ENCODE results near the gene LYPD6.

Gene LYPD6

GRCh38 chr2:149320362-149320761 lies 10.0 kb upstream of the LYPD6 start:
- H3K4me3 ChIP-seq (ENCODE audit: low read depth, low read length), result no peak overlapping the region
- H3K9me3 ChIP-seq (ENCODE audit: control insufficient read depth, insufficient read depth, low read length), result no peaks in the 10 kb centered on the region
- no peaks in the 10 kb centered on the region for H3K36me3 ChIP-seq (ENCODE audit: control insufficient read depth, insufficient read depth, low read length)
- no peak overlapping the region for H3K9ac ChIP-seq (ENCODE audit: low read depth, low read length)
- H3K27me3 ChIP-seq (ENCODE audit: control insufficient read depth, insufficient read depth, low read length), result no peaks in the 10 kb centered on the region
- H3K4me1 ChIP-seq (ENCODE audit: control insufficient read depth, insufficient read depth, low read length), result peaks cover 6% of the 10 kb centered on the region

- Histone ChIP-seq H3K9ac (ENCODE audit: low read depth, low read length) (no peak overlapping the region), H3K27me3 (ENCODE audit: control insufficient read depth, insufficient read depth, low read length) (peaks cover 8% of the 10 kb centered on the region), H3K9me3 (ENCODE audit: control insufficient read depth, insufficient read depth, low read length) (no peaks in the 10 kb centered on the region), H3K4me1 (ENCODE audit: control insufficient read depth, insufficient read depth, low read length) (peaks cover 12% of the 10 kb centered on the region), H3K36me3 (ENCODE audit: control insufficient read depth, insufficient read depth, low read length) (no peaks in the 10 kb centered on the region), H3K4me3 (ENCODE audit: low read depth, low read length) (peak overlapping the region; percentile 79)
These were observed 1.3 kb upstream of the LYPD6 start for GRCh38 chr2:149329068-149329467.

GRCh38 chr2:149329489-149330126 lies 779 bp upstream of the LYPD6 start:
- H3K4me1 ChIP-seq (ENCODE audit: control insufficient read depth, insufficient read depth, low read length), result peaks cover 12% of the 10 kb centered on the region
- H3K9me3 ChIP-seq (ENCODE audit: control insufficient read depth, insufficient read depth, low read length), result no peaks in the 10 kb centered on the region
- peak overlapping the region; percentile 79 for H3K4me3 ChIP-seq (ENCODE audit: low read depth, low read length)
- H3K9ac ChIP-seq (ENCODE audit: low read depth, low read length), result peak overlapping the region; percentile 28
- H3K27me3 ChIP-seq (ENCODE audit: control insufficient read depth, insufficient read depth, low read length), result peaks cover 8% of the 10 kb centered on the region
- no peaks in the 10 kb centered on the region for H3K36me3 ChIP-seq (ENCODE audit: control insufficient read depth, insufficient read depth, low read length)

- H3K27me3 ChIP-seq (ENCODE audit: control insufficient read depth, insufficient read depth, low read length), result peaks cover 8% of the 10 kb centered on the region
- H3K9ac ChIP-seq (ENCODE audit: low read depth, low read length), result peak overlapping the region; percentile 48
These were observed 625 bp downstream of the LYPD6 start for GRCh38 chr2:149331023-149331400.

GRCh38 chr2:149332364-149332763 lies 2.0 kb downstream of the LYPD6 start:
- Histone ChIP-seq H3K4me3 (ENCODE audit: low read depth, low read length) (no peak overlapping the region), H3K4me1 (ENCODE audit: control insufficient read depth, insufficient read depth, low read length) (peaks cover 12% of the 10 kb centered on the region), H3K36me3 (ENCODE audit: control insufficient read depth, insufficient read depth, low read length) (no peaks in the 10 kb centered on the region), H3K9ac (ENCODE audit: low read depth, low read length) (no peak overlapping the region), H3K9me3 (ENCODE audit: control insufficient read depth, insufficient read depth, low read length) (no peaks in the 10 kb centered on the region), H3K27me3 (ENCODE audit: control insufficient read depth, insufficient read depth, low read length) (peaks cover 8% of the 10 kb centered on the region)

More at GRCh38 chr2:149331023-149331400, 625 bp downstream of the LYPD6 start:
- peaks cover 12% of the 10 kb centered on the region for H3K4me1 ChIP-seq (ENCODE audit: control insufficient read depth, insufficient read depth, low read length)
- H3K36me3 ChIP-seq (ENCODE audit: control insufficient read depth, insufficient read depth, low read length), result no peaks in the 10 kb centered on the region
- peak overlapping the region; percentile 90 for H3K4me3 ChIP-seq (ENCODE audit: low read depth, low read length)
- no peaks in the 10 kb centered on the region for H3K9me3 ChIP-seq (ENCODE audit: control insufficient read depth, insufficient read depth, low read length)

GRCh38 chr2:149333636-149334035 lies 3.2 kb downstream of the LYPD6 start:
- Histone ChIP-seq H3K27me3 (ENCODE audit: control insufficient read depth, insufficient read depth, low read length) (peaks cover 8% of the 10 kb centered on the region), H3K4me1 (ENCODE audit: control insufficient read depth, insufficient read depth, low read length) (peaks cover 9% of the 10 kb centered on the region), H3K9ac (ENCODE audit: low read depth, low read length) (no peak overlapping the region), H3K36me3 (ENCODE audit: control insufficient read depth, insufficient read depth, low read length) (no peaks in the 10 kb centered on the region), H3K4me3 (ENCODE audit: low read depth, low read length) (no peak overlapping the region), H3K9me3 (ENCODE audit: control insufficient read depth, insufficient read depth, low read length) (no peaks in the 10 kb centered on the region)

- Histone ChIP-seq H3K27me3 (ENCODE audit: control insufficient read depth, insufficient read depth, low read length) (peaks cover 8% of the 10 kb centered on the region), H3K9ac (ENCODE audit: low read depth, low read length) (no peak overlapping the region), H3K4me3 (ENCODE audit: low read depth, low read length) (no peak overlapping the region), H3K4me1 (ENCODE audit: control insufficient read depth, insufficient read depth, low read length) (peaks cover 9% of the 10 kb centered on the region), H3K36me3 (ENCODE audit: control insufficient read depth, insufficient read depth, low read length) (no peaks in the 10 kb centered on the region), H3K9me3 (ENCODE audit: control insufficient read depth, insufficient read depth, low read length) (no peaks in the 10 kb centered on the region)
These were observed 3.8 kb downstream of the LYPD6 start for GRCh38 chr2:149334156-149334555.

- Histone ChIP-seq H3K36me3 (ENCODE audit: control insufficient read depth, insufficient read depth, low read length) (no peaks in the 10 kb centered on the region), H3K27me3 (ENCODE audit: control insufficient read depth, insufficient read depth, low read length) (no peaks in the 10 kb centered on the region), H3K9ac (ENCODE audit: low read depth, low read length) (no peak overlapping the region), H3K9me3 (ENCODE audit: control insufficient read depth, insufficient read depth, low read length) (no peaks in the 10 kb centered on the region), H3K4me3 (ENCODE audit: low read depth, low read length) (no peak overlapping the region), H3K4me1 (ENCODE audit: control insufficient read depth, insufficient read depth, low read length) (no peaks in the 10 kb centered on the region)
These were observed 8.9 kb downstream of the LYPD6 start for GRCh38 chr2:149339324-149339723.

- no peaks in the 10 kb centered on the region for H3K27me3 ChIP-seq (ENCODE audit: control insufficient read depth, insufficient read depth, low read length)
- H3K4me1 ChIP-seq (ENCODE audit: control insufficient read depth, insufficient read depth, low read length), result no peaks in the 10 kb centered on the region
- H3K4me3 ChIP-seq (ENCODE audit: low read depth, low read length), result no peak overlapping the region
- H3K36me3 ChIP-seq (ENCODE audit: control insufficient read depth, insufficient read depth, low read length), result no peaks in the 10 kb centered on the region
- no peak overlapping the region for H3K9ac ChIP-seq (ENCODE audit: low read depth, low read length)
- H3K9me3 ChIP-seq (ENCODE audit: control insufficient read depth, insufficient read depth, low read length), result no peaks in the 10 kb centered on the region
These were observed 12.1 kb downstream of the LYPD6 start for GRCh38 chr2:149342509-149342908.

GRCh38 chr2:149344105-149344504 lies 13.7 kb downstream of the LYPD6 start:
- Histone ChIP-seq H3K4me3 (ENCODE audit: low read depth, low read length) (no peak overlapping the region), H3K27me3 (ENCODE audit: control insufficient read depth, insufficient read depth, low read length) (no peaks in the 10 kb centered on the region), H3K4me1 (ENCODE audit: control insufficient read depth, insufficient read depth, low read length) (no peaks in the 10 kb centered on the region), H3K9ac (ENCODE audit: low read depth, low read length) (no peak overlapping the region), H3K9me3 (ENCODE audit: control insufficient read depth, insufficient read depth, low read length) (no peaks in the 10 kb centered on the region), H3K36me3 (ENCODE audit: control insufficient read depth, insufficient read depth, low read length) (no peaks in the 10 kb centered on the region)

- Histone ChIP-seq H3K4me1 (ENCODE audit: control insufficient read depth, insufficient read depth, low read length) (no peaks in the 10 kb centered on the region), H3K36me3 (ENCODE audit: control insufficient read depth, insufficient read depth, low read length) (no peaks in the 10 kb centered on the region), H3K9ac (ENCODE audit: low read depth, low read length) (no peak overlapping the region), H3K9me3 (ENCODE audit: control insufficient read depth, insufficient read depth, low read length) (no peaks in the 10 kb centered on the region), H3K4me3 (ENCODE audit: low read depth, low read length) (no peak overlapping the region), H3K27me3 (ENCODE audit: control insufficient read depth, insufficient read depth, low read length) (no peaks in the 10 kb centered on the region)
These were observed 15.9 kb downstream of the LYPD6 start for GRCh38 chr2:149346272-149346671.

- Histone ChIP-seq H3K4me1 (ENCODE audit: control insufficient read depth, insufficient read depth, low read length) (no peaks in the 10 kb centered on the region), H3K36me3 (ENCODE audit: control insufficient read depth, insufficient read depth, low read length) (no peaks in the 10 kb centered on the region), H3K27me3 (ENCODE audit: control insufficient read depth, insufficient read depth, low read length) (no peaks in the 10 kb centered on the region), H3K4me3 (ENCODE audit: low read depth, low read length) (no peak overlapping the region), H3K9ac (ENCODE audit: low read depth, low read length) (no peak overlapping the region), H3K9me3 (ENCODE audit: control insufficient read depth, insufficient read depth, low read length) (no peaks in the 10 kb centered on the region)
These were observed 17.9 kb downstream of the LYPD6 start for GRCh38 chr2:149348291-149348690.

Measured in iPS-15b (cell line).